ENCODE measurements around the gene TRIM66.

Gene TRIM66

GRCh38 chr11:8605971-8606563 is 76.4 kb downstream of the TRIM66 start:
- H3K4me3 ChIP-seq (replicated peaks; ENCODE audit: insufficient read depth, low read length): no peak overlapping the region
- H3K27me3 ChIP-seq (ENCODE audit: insufficient read depth, poor library complexity, severe bottlenecking): no peaks in the 10 kb centered on the region
- DNase-seq (ENCODE audit: low read depth in 1 of 2, low spot score in 1 of 2): no peak
- TF ChIP-seq POLR2AphosphoS5 (IDR thresholded peaks at IDR 0.05; ENCODE audit: low read depth): no peak
- TF ChIP-seq SPI1 (IDR thresholded peaks at IDR 0.05; ENCODE audit: borderline replicate concordance, low read depth): no peak
- no peak for TF ChIP-seq CTCF (IDR thresholded peaks at IDR 0.05; ENCODE audit: insufficient read depth, low read length)
- no peak overlapping the region for H3K27ac ChIP-seq (replicated peaks)

GRCh38 chr11:8604078-8604723 is 78.3 kb downstream of the TRIM66 start:
- no peak overlapping the region for H3K27ac ChIP-seq (replicated peaks)
- H3K4me3 ChIP-seq (replicated peaks; ENCODE audit: insufficient read depth, low read length): no peak overlapping the region
- peak; percentile 35 to 51 for DNase-seq (ENCODE audit: low read depth in 1 of 2, low spot score in 1 of 2)
- no peaks in the 10 kb centered on the region for H3K27me3 ChIP-seq (ENCODE audit: insufficient read depth, poor library complexity, severe bottlenecking)
- TF ChIP-seq REST (IDR thresholded peaks at IDR 0.05; ENCODE audit: insufficient replicate concordance, low read depth): no peak
- no peak for TF ChIP-seq POLR2AphosphoS5 (IDR thresholded peaks at IDR 0.05; ENCODE audit: low read depth)
- peak; percentile 67 for TF ChIP-seq CTCF (IDR thresholded peaks at IDR 0.05; ENCODE audit: insufficient read depth, low read length)

- Histone ChIP-seq H3K4me3 (replicated peaks; ENCODE audit: insufficient read depth, low read length) (no peak overlapping the region), H3K27me3 (ENCODE audit: insufficient read depth, poor library complexity, severe bottlenecking) (no peaks in the 10 kb centered on the region), H3K27ac (replicated peaks) (no peak overlapping the region)
- no peak for DNase-seq (ENCODE audit: low read depth in 1 of 2, low spot score in 1 of 2)
- TF ChIP-seq CTCF (IDR thresholded peaks at IDR 0.05; ENCODE audit: insufficient read depth, low read length) (no peak), GABPA (IDR thresholded peaks at IDR 0.05; ENCODE audit: low read depth) (no peak), SPI1 (IDR thresholded peaks at IDR 0.05; ENCODE audit: borderline replicate concordance, low read depth) (no peak), REST (IDR thresholded peaks at IDR 0.05; ENCODE audit: insufficient replicate concordance, low read depth) (no peak), POLR2AphosphoS5 (IDR thresholded peaks at IDR 0.05; ENCODE audit: low read depth) (no peak)
Observed at GRCh38 chr11:8603696-8604077, 78.8 kb downstream of the TRIM66 start.

Data from HL-60 (cell line).